ENCODE data around the gene TMEM108. TPM values are rescaled to one million over a fixed set of nuclear protein-coding genes. Genes with fewer than 3 reads are reported as not detected.

Gene TMEM108
- total and polyA plus RNA-seq, 3 experiments from 2014 or later: not detected

DNA sequence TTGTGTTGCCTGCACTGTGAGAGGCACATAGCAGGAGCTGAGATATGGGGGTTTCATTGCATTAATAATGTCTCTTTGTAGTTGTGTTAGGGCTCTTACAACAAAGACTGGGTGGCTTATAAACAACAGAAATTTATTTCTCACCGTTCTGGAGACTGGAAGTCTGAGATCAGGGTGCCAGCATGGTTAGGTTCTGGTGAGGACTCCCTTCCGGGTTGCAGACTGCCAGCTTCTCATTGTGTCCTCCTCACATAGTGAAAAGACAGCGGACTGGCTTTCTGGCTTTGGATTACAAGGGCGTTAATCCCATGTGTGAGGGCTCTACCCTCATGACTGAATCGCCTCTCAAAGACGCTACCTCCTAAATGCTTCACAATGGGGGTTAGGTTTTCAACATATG, 20.6 kb downstream of the TMEM108 start:
- Mint-ChIP-seq H3K27ac (no peak overlapping the region), H3K36me3 (no peaks in the 10 kb centered on the region), H3K4me3 (no peak overlapping the region), H3K27me3 (peaks cover 0 to 9% of the 10 kb centered on the region in 2 donors), H3K4me1 (no peaks in the 10 kb centered on the region), H3K9me3 (no peaks in the 10 kb centered on the region)
- Histone ChIP-seq H3K9me3 (ENCODE audit: low read length) (no peaks in the 10 kb centered on the region), H3K36me3 (ENCODE audit: insufficient read depth, low read length) (no peaks in the 10 kb centered on the region), H3K4me1 (ENCODE audit: insufficient read depth, low read length) (no peaks in the 10 kb centered on the region), H3K4me3 (ENCODE audit: low read length) (no peak overlapping the region), H3K27me3 (ENCODE audit: insufficient read depth, low read length, poor library complexity, severe bottlenecking) (no peaks in the 10 kb centered on the region), H3K27ac (ENCODE audit: low read depth, low read length) (no peak overlapping the region)
- DNase-seq: no peak
- ChIA-PET POLR2A (no interaction called here), CTCF (no interaction called here)

DNA sequence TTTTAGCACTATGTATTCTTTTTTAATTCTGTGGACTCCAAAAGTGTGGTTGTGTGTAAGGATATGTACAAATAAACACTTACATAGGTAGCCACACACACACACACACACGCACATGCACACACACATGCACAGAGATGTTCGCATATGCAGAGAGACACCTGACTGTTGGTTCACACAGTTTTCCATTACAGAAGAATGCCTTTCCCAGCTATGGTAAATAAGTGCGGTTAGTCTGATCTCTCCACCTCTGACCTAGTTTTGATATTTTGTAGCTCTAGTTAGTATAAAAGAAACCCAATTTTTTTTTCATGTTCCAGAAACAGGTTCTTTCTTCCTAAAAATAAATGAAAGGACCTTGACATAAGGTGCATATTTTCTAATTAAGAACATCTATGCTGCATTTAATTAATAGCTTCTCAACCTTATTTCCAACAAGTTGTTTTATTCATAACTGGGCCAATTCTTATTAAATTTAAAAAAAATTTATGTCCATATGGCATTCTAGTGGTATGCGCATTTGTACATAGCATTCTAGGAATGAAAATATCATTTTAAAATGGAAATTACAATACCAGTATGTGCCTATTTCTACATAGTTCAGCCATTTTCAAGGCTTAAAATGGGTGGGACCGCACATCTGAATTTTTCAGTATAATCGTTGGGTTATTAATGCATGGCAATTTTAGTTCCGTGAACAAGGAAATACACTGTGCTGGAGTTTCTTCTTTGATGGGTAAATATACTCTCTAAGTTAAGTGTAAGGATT, 27.2 kb downstream of the TMEM108 start:
- Mint-ChIP-seq H3K4me3 (no peak overlapping the region), H3K4me1 (no peaks in the 10 kb centered on the region), H3K9me3 (no peaks in the 10 kb centered on the region), H3K27ac (no peak overlapping the region), H3K27me3 (peaks cover 2 to 9% of the 10 kb centered on the region in 2 donors), H3K36me3 (no peaks in the 10 kb centered on the region)
- Histone ChIP-seq H3K4me3 (ENCODE audit: low read length) (no peak overlapping the region), H3K27ac (ENCODE audit: low read depth, low read length) (no peak overlapping the region), H3K4me1 (ENCODE audit: insufficient read depth, low read length) (no peaks in the 10 kb centered on the region), H3K9me3 (ENCODE audit: low read length) (no peaks in the 10 kb centered on the region), H3K36me3 (ENCODE audit: insufficient read depth, low read length) (no peaks in the 10 kb centered on the region), H3K27me3 (ENCODE audit: insufficient read depth, low read length, poor library complexity, severe bottlenecking) (no peaks in the 10 kb centered on the region)
- no peak for DNase-seq
- POLR2A ChIA-PET: no interaction called here
- CTCF ChIA-PET: no interaction called here

- no peaks in the 10 kb centered on the region for H3K4me1 Mint-ChIP-seq
- H3K9me3 Mint-ChIP-seq: no peaks in the 10 kb centered on the region
- no peaks in the 10 kb centered on the region for H3K36me3 ChIP-seq (ENCODE audit: insufficient read depth, low read length)
- no peaks in the 10 kb centered on the region for H3K4me1 ChIP-seq (ENCODE audit: insufficient read depth, low read length)
- no peaks in the 10 kb centered on the region for H3K36me3 Mint-ChIP-seq
- ChIA-PET CTCF (no interaction called here), POLR2A (no interaction called here)
- H3K27ac ChIP-seq (ENCODE audit: low read depth, low read length): no peak overlapping the region
- H3K4me3 Mint-ChIP-seq: no peak overlapping the region
- DNase-seq: no peak
- H3K27me3 Mint-ChIP-seq: peaks cover 2 to 9% of the 10 kb centered on the region in 2 donors
- no peaks in the 10 kb centered on the region for H3K27me3 ChIP-seq (ENCODE audit: insufficient read depth, low read length, poor library complexity, severe bottlenecking)
- no peak overlapping the region for H3K4me3 ChIP-seq (ENCODE audit: low read length)
- no peak overlapping the region for H3K27ac Mint-ChIP-seq
- H3K9me3 ChIP-seq (ENCODE audit: low read length): no peaks in the 10 kb centered on the region
These were observed 27.8 kb downstream of the TMEM108 start for GRCh38 chr3:133066026-133066425.

DNA sequence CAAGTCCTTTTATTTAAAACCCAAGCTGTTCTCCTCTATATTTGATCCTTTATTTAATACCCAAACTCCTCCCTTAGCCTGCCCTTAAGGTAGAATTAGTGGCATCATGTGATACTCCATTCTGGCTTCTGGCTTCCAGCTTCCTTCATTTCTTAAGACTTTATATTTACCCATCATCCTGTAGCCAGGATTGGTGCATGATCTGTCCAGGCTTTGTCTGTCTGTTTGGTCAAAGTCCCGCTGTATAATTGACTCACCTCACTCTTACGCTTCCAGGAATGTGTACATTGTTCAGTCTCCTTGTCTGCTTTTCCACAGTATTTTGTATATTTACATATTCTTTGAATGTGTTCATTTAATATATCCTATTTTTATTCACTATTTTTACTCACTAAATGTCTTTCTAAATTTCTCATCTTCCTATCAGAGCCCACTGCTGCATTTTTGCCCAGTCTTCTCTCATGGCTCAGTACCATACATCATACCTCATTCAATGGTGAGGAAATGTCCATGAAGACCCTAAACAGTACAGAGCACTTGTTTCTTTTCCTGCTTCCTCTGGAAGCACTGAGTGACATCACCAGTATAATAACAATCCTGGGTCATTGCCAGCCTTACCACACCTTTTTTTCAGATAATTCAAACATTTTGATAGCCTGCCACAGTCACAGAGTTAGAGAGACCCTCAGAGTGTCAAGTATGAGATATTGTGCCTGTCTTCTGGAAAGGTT, 31.5 kb downstream of the TMEM108 start:
- H3K27ac Mint-ChIP-seq: no peak overlapping the region
- peaks cover 0 to 2% of the 10 kb centered on the region in 2 donors for H3K27me3 Mint-ChIP-seq
- H3K4me3 ChIP-seq (ENCODE audit: low read length): no peak overlapping the region
- H3K36me3 Mint-ChIP-seq: no peaks in the 10 kb centered on the region
- DNase-seq: no peak
- H3K4me1 Mint-ChIP-seq: no peaks in the 10 kb centered on the region
- ChIA-PET POLR2A (no interaction called here), CTCF (no interaction called here)
- H3K9me3 ChIP-seq (ENCODE audit: low read length): no peaks in the 10 kb centered on the region
- H3K4me1 ChIP-seq (ENCODE audit: insufficient read depth, low read length): no peaks in the 10 kb centered on the region
- H3K9me3 Mint-ChIP-seq: peaks cover 0 to 2% (median 0%) of the 10 kb centered on the region in 5 donors
- no peaks in the 10 kb centered on the region for H3K36me3 ChIP-seq (ENCODE audit: insufficient read depth, low read length)
- no peaks in the 10 kb centered on the region for H3K27me3 ChIP-seq (ENCODE audit: insufficient read depth, low read length, poor library complexity, severe bottlenecking)
- no peak overlapping the region for H3K4me3 Mint-ChIP-seq
- no peak overlapping the region for H3K27ac ChIP-seq (ENCODE audit: low read depth, low read length)

GRCh38 chr3:133074977-133075376, 36.8 kb downstream of the TMEM108 start:
- Histone ChIP-seq H3K27ac (ENCODE audit: low read depth, low read length) (no peak overlapping the region), H3K36me3 (ENCODE audit: insufficient read depth, low read length) (no peaks in the 10 kb centered on the region), H3K4me3 (ENCODE audit: low read length) (no peak overlapping the region), H3K9me3 (ENCODE audit: low read length) (no peaks in the 10 kb centered on the region), H3K27me3 (ENCODE audit: insufficient read depth, low read length, poor library complexity, severe bottlenecking) (no peaks in the 10 kb centered on the region), H3K4me1 (ENCODE audit: insufficient read depth, low read length) (no peaks in the 10 kb centered on the region)
- no peaks in the 10 kb centered on the region for H3K4me1 Mint-ChIP-seq
- peaks cover 0 to 2% (median 2%) of the 10 kb centered on the region in 5 donors for H3K9me3 Mint-ChIP-seq
- no peak overlapping the region for H3K4me3 Mint-ChIP-seq
- ChIA-PET CTCF (no interaction called here), POLR2A (no interaction called here)
- DNase-seq: no peak
- no peaks in the 10 kb centered on the region for H3K27me3 Mint-ChIP-seq
- H3K27ac Mint-ChIP-seq: no peak overlapping the region
- H3K36me3 Mint-ChIP-seq: no peaks in the 10 kb centered on the region

- Histone ChIP-seq H3K4me3 (ENCODE audit: low read length) (no peak overlapping the region), H3K27me3 (ENCODE audit: insufficient read depth, low read length, poor library complexity, severe bottlenecking) (no peaks in the 10 kb centered on the region), H3K27ac (ENCODE audit: low read depth, low read length) (no peak overlapping the region), H3K9me3 (ENCODE audit: low read length) (no peaks in the 10 kb centered on the region), H3K4me1 (ENCODE audit: insufficient read depth, low read length) (no peaks in the 10 kb centered on the region), H3K36me3 (ENCODE audit: insufficient read depth, low read length) (no peaks in the 10 kb centered on the region)
- ChIA-PET CTCF (no interaction called here), POLR2A (no interaction called here)
- no peaks in the 10 kb centered on the region for H3K4me1 Mint-ChIP-seq
- no peak for DNase-seq
- H3K4me3 Mint-ChIP-seq: no peak overlapping the region
- H3K27me3 Mint-ChIP-seq: peaks cover 0 to 3% of the 10 kb centered on the region in 2 donors
- no peak overlapping the region for H3K27ac Mint-ChIP-seq
- H3K9me3 Mint-ChIP-seq: peaks cover 0 to 6% (median 3%) of the 10 kb centered on the region in 5 donors
- H3K36me3 Mint-ChIP-seq: no peaks in the 10 kb centered on the region
These were observed 39.5 kb downstream of the TMEM108 start for GRCh38 chr3:133077688-133078087.

- no peak overlapping the region for H3K4me3 Mint-ChIP-seq
- DNase-seq: no peak
- Histone ChIP-seq H3K9me3 (ENCODE audit: low read length) (no peaks in the 10 kb centered on the region), H3K27me3 (ENCODE audit: insufficient read depth, low read length, poor library complexity, severe bottlenecking) (no peaks in the 10 kb centered on the region), H3K27ac (ENCODE audit: low read depth, low read length) (no peak overlapping the region), H3K4me1 (ENCODE audit: insufficient read depth, low read length) (no peaks in the 10 kb centered on the region), H3K4me3 (ENCODE audit: low read length) (no peak overlapping the region), H3K36me3 (ENCODE audit: insufficient read depth, low read length) (no peaks in the 10 kb centered on the region)
- H3K27ac Mint-ChIP-seq: no peak overlapping the region
- POLR2A ChIA-PET: no interaction called here
- peaks cover 0 to 3% of the 10 kb centered on the region in 2 donors for H3K27me3 Mint-ChIP-seq
- H3K9me3 Mint-ChIP-seq: peaks cover 0 to 6% (median 2%) of the 10 kb centered on the region in 5 donors
- H3K36me3 Mint-ChIP-seq: no peaks in the 10 kb centered on the region
- no peaks in the 10 kb centered on the region for H3K4me1 Mint-ChIP-seq
- CTCF ChIA-PET: interaction anchor here (0.8 kb wide), 1 partner anchor 13 kb away, joined by 3 read pairs; no protein-coding TSS in a partner anchor
These were observed 41.4 kb downstream of the TMEM108 start for GRCh38 chr3:133079621-133080020.

DNA sequence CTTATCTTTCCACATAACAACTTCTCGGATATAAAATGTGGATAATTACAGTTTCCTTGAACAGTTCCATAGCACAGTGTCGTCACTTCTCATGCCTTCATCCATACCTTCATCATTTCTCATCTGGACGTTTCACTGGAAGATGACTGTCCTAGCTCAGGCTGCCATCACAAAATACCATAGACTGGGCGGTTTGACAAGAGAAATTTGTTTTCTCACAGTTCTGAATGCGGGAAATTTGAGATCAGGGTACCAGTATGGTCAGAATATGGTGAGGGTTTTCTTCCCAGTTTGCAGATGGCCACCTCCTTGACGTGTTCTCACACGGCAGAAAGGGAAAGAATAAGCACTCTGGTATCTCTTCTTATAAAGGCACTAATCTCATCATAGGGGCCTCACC, 42.8 kb downstream of the TMEM108 start:
- H3K4me3 Mint-ChIP-seq: no peak overlapping the region
- H3K9me3 Mint-ChIP-seq: peaks cover 0 to 6% (median 2%) of the 10 kb centered on the region in 5 donors
- H3K27me3 Mint-ChIP-seq: peaks cover 0 to 3% of the 10 kb centered on the region in 2 donors

More for the DNA sequence above, 42.8 kb downstream of the TMEM108 start:
- H3K27ac Mint-ChIP-seq: no peak overlapping the region
- Histone ChIP-seq H3K4me3 (ENCODE audit: low read length) (no peak overlapping the region), H3K36me3 (ENCODE audit: insufficient read depth, low read length) (no peaks in the 10 kb centered on the region), H3K4me1 (ENCODE audit: insufficient read depth, low read length) (no peaks in the 10 kb centered on the region), H3K9me3 (ENCODE audit: low read length) (no peaks in the 10 kb centered on the region), H3K27ac (ENCODE audit: low read depth, low read length) (no peak overlapping the region), H3K27me3 (ENCODE audit: insufficient read depth, low read length, poor library complexity, severe bottlenecking) (no peaks in the 10 kb centered on the region)
- CTCF ChIA-PET: no interaction called here
- DNase-seq: no peak
- H3K36me3 Mint-ChIP-seq: no peaks in the 10 kb centered on the region
- POLR2A ChIA-PET: no interaction called here
- H3K4me1 Mint-ChIP-seq: no peaks in the 10 kb centered on the region
